HG03432 (cell line): ENCODE results near the gene TMEM215.
"Not testable (repeated sequence)": the region's sequence is repeated elsewhere in the genome, so short reads cannot be mapped to it uniquely, and the experiment has no call there.

ENCODE experiments used
- ATAC-seq: cut with Tn5 transposase; IDR thresholded peaks from one replicate; pipeline ENCODE4 v1.9.1; 2021; ENCODE audit warnings: mild to moderate bottlenecking, moderate library complexity; ENCODE audit not compliant: unreplicated experiment

Gene TMEM215, protein sequence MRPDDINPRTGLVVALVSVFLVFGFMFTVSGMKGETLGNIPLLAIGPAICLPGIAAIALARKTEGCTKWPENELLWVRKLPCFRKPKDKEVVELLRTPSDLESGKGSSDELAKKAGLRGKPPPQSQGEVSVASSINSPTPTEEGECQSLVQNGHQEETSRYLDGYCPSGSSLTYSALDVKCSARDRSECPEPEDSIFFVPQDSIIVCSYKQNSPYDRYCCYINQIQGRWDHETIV

DNA sequence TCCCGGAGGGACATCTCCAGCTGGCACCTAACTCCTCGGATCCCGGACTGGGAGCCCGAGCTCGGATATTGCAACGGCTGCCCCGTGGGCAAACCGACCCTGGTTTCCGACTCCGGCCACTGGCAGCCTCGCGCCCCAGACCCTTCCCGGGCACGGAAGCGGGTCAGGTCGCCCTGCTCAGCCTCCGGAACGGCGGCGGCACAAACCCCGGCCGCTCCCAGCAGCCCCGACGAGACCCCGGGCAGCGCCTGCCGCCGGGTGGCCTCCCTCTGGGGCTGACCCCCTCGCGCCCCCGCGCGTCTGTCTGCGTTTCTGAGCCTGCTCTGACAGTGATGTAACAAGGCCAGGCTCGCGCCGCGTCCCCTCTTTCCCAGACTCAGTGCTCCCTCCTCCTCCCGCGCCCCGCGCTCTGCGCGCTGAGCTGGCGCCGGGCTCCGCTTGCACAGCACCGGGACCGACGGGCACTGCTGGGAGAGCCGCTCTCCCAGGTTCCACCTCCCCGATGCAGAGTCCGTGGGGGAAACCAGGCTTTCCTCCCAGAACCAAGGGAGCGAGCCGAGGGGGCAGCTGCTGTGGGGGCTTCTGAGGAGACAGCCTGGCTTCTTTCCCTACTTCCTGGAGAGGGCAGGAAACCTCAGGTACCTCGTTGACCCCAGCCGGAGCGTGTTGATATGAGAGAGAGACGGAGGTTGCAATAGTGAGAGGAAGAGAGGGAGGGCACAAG, at the start of gene TMEM215:
TMEM215 (plus strand) TSS at position 373 of the 724 bp plus-strand sequence. CDS start 644 bp downstream, outside the sequence.
- ATAC-seq: no peak

DNA sequence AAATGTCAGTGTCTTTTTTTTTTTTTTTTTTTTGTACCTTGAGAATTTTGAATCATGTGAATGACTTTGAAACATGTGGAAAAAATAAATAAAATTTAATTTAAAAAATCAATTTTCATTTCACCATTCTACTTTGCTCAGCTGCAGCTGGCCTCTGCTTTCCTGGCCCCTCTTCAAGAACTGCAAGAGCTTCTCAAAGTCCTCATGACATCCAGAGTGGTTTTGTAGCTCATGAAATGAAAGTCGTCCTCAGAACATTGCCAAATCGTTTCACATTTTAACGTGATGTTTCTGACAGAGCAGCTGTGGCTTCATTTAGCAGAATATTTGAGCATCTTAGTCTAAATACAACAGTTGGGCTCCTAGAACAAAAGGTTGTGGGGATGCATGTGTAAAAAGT, 47.9 kb upstream of the TMEM215 start:
- no peak for ATAC-seq

DNA sequence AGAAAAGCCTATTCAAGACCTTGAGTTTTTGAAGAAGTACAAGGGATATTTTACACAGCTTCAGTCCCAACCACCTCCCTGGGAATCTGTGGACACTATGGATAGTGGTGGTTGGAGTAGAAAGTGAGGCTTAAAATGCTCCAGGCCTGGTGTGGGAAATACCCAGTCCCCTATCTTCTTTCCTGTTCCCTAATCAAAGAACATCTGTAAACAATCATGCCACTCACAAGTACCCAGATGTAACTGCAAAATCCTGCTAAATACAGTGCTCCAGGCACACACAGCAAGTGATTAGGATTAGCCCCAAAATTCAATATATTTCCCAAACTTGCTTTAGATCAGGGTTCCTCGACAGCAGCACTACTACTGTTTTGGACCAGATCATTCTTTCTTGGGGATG, 46.0 kb upstream of the TMEM215 start:
- no peak for ATAC-seq

DNA sequence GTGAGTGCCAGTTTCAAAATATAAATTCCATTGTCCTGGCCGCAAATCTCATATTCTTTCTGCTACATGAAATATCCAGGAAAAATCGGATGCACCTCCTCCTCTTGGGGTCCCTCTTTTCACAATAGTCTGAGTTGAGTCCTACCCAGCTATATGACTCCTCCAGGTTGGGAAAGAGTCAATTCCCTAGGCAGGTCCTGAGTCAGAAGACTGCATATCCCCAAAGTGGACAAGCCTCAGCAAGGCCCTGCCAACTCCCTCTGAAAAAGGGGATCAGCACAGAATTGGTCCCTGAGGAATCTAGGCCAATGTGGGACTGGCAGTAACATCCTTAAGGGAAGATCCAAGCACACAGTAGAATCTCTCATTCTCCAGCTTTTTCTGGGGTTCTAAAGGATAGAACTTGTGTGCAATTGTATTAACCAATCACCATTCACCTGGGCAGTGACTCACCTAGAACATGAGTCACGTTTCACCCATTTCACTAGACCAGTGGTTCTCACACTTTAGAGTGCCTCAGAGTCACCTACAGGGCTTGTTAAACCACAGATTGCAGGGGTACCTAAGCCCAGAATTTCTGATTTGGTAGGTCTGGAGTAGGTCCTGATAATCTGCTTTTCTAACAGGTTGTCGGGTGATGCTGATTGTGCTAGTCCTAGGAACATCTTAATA, 44.7 kb upstream of the TMEM215 start:
- no peak for ATAC-seq

DNA sequence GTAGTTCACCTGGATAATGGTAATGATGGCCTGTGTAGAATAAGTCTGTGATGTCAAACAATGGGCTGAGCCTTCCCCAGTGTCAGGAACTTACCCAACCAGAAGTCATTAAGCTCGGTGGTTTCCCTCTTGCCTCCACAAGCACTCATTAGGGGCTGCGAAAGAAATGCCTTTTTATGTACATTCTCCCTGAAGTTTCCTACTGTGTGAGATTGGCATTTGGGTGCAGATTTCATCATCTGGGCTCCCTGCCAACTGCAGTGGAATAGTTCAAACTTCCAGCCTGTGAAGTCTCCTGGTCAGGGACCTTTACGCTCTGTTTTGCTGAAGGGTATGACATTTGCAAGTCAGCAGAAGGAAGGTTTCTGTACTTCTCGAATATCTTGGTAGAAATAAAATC, 41.6 kb upstream of the TMEM215 start:
- no peak for ATAC-seq

DNA sequence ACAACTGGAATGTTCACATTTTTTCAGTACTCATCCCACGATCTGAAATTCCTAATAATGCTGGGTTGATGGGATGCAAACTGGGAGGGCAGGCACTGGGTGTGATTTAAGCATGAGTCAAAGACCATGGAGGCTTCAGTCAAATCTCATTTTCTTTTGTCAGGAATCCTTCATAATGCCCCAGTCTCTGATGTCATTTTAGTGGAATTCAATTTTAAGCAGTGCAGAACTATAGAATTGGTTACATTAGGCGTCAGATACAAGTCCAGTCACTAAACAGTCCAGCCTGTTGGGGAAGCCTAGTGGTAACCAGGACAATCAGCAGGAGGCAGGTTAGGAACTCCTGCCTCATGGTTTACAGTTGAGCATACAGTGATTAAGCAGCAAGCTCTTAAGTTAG, 41.0 kb upstream of the TMEM215 start:
- no peak for ATAC-seq

DNA sequence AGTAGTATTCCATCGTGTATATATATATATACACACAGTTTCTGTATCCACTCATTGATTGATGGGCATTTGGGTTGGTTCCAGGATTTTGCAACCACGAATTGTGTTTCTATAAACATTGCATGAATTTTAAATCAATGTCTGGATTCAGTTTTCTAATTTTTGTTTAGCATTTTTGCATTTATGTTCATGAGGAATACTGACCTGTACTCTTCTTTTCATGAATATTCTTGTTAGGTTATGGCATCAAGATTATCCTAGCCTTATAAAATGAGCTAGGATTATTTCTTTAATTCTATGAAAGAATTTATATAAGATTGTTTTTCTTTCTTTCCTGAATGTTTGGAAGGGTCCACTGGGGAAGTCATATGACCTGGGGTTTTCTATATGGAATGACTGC, 35.3 kb upstream of the TMEM215 start:
- no peak for ATAC-seq

DNA sequence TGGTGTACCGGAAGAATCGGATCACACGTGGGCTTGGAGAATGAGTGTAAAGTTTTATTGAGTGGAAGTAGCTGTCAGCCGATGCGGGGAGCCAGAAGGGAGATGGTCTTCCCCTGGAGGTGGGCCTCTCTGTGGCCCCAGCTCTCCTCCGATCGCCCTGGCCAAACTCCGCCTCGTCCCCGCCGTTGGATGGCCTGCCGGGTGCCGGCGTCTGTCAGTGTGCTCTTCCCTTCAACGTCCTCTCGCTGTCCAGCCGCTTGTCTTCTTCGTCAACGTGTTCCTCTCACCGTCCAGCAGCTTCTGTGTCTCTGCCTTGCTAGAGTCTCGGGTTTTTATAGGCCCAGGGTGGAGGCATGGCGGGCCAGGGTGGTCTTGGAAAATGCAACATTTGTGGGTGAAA, 27.6 kb upstream of the TMEM215 start:
- ATAC-seq: no peak

DNA sequence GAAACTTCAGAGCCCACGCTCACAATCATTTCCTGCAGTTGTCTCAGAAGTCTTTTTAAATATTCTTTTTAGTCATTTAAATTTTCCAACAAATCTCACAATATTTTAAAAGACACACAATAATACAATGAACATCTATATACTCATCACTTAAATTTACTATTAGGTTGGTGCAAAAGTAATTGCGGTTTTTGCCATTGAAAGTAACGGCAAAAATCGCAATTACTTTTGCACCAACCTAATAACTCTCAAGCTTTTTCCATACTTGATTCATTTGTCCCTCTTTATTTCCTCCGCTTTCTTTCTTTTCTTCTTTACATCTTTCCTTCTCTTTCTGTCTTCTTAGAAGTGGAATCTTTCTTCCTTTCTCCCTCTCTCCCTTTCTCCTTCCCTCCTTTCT, 19.2 kb upstream of the TMEM215 start:
- ATAC-seq: no peak

DNA sequence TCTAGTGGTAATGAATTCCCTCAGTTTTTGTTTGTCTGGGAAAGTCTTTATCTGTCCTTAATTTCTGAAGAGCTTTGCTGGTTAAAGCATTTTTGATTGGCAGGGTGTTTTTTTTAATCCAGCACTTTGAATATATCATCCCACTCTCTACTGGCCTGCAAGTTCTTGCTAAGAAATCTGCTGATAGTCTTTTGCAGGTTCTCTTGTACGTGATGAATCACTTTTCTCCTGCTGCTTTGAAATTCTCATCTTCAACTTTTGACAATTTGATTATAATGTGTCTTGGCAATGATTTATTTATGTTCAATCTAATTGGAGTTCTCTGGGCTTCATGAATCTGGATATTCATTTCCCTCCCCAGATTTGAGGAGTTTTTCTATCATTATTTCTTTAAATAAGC, 8.1 kb upstream of the TMEM215 start:
- ATAC-seq: no peak

DNA sequence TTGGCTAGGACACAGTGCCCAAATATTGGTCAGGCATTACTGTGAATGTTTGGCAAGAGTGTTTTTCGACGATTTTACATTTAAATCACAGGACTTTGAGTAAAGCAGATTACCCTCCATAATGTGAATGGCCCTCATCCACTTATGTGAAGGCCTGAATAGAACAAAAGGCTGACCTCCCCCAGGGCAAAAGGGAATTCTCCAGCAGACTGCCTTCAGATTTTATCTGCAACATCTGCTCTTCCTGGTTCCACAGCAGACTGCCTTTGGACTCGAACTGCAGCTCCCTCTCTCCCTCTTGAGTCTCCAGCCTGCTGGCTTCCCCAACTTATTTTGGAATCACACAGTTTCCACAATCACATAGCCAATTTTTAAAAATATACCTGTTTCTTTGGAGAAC, 7.1 kb upstream of the TMEM215 start:
- ATAC-seq: no peak

DNA sequence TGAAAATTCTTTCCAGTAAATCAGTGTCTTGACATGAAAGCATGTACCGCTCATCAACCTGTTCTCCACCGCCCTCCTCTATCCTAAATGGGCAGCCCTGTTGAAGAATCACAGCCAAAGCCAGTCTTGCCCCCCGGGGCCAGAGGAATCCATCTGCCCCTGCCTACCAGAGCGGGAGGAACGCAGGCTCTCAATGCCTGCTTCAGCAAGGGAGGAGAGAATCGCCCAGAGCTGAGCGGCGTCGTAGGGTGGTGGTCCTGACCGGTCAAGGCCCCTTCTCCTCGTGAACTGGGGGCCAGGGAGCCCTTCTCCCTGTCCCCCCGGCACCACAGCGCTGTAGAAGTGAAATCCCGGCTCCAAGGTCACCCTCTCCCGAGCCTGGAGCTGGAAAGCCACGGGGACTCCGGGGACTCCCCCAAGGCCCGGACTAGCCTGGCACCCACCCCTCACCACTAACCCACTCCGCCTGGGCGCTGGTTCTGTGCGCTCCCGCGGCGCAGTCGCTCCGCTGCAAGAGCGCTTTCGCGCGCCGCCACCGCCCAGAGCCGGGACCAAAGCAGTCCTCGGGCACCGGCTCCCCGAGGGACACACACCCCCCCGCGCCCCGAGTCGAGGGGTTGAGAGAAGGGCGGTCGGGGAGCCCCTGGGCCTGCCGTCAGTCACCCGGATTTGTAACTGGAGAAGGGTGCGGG, 718 bp upstream of the TMEM215 start:
- no peak for ATAC-seq

DNA sequence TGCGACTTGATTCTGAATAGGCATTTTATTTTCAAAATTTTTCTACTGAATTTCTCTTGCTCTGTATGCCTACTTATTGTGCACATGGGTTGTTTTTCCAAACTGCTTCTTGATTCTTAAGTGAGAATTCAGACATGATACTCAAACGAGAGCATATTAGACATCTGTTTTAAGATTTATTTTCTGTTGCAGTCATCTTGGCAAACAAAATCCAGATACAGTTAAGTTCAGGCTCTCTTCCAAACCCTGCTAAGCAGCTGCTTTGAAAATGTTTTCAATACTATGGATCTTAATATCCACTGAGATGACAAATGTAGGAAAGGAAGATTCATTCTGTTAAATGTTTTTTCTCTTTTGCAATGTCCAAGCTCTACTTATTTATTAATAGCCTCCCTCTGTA, 4.5 kb downstream of the TMEM215 start:
- ATAC-seq: no peak

DNA sequence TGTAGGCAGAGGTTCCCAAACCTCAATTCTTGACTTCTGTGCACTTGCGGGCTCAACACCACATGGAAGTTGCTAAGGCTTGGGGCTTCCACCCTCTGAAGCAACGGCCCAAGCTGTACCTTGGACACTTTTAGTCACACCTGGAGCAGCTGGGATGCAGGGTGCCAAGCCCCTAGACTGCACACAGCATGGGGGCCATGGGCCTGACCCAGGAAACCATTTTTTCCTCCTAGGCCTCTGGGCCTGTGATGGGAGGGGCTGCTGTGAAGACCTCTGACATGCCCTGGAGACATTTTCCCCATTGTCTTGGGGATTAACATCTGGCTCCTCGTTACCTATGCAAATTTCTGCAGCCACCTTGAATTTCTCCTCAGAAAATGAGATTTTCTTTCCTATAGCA, 12.7 kb downstream of the TMEM215 start:
- ATAC-seq: not testable (repeated sequence)

DNA sequence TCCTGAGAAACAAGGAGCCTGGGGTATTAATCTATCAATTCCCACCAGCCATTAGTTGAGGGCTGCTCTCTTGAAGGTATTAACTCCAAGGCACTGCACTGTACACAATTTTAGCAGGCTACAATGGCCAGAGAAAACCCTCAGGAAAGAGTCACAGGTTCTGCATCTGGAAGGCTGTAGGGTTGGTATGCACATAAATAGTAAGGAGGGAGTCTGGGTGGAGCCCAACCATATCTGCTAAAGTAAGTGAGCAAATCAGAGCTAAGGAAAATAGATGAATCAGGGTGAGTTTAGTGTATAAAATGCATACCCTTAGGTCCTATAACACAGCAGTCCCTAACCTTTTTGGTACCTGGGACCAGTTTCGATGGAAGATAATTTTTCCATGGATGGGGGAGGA, 18.2 kb downstream of the TMEM215 start:
- ATAC-seq: no peak

DNA sequence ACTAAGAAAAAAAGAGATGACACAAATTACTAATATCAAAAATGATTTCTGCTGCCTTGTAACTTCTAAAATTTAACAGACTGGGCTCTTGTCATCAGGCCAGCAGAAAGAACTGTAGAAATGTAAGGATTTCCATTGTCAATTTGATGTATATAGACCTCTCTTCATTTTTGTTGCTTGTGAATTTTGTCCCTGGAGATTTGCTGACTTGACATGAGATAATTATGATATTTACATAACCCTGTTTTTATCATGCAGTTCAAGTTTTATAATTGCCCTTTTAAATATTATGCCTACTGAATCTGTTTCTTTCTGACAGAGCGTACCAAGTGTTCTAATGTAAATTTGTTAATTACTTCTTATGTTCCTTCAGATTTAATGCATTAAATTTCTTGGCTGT, 23.9 kb downstream of the TMEM215 start:
- no peak for ATAC-seq

DNA sequence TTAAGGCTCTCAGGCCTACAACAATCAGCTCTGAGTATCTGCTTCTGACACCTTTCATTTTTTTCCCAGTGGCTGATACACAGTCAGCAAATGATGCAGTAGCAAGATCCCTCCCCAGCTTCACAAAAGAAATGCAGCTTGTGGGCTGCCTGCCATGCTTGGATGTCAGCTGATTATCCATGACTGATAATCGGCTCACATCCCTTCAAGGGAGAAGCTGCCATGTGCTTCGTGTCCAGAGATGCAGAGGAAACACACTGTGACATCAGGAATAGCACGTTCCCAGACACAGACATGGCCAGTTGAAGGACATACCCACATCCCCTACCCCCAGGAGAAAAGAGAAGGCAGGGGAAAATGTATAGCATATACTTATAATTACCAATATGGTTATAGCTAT, 27.9 kb downstream of the TMEM215 start:
- no peak for ATAC-seq

DNA sequence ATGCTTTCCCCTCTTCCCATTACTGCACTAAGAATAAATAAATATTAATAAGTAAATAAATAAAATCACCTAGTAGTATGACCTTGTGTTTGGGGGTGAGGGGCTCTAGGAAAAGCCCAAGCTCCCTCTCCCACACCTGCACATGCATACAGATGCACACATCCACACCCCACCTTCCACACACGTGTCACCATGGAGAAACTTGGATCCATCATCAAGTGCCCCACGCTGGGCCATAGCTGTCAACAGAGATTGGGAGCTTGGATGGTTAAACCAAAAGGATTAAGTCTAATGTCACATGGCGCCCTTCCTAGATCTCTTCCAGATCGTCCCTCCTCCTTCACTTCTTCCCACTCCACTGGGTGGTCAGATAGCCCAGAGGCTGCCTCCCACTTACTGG, 37.0 kb downstream of the TMEM215 start:
- ATAC-seq: no peak

DNA sequence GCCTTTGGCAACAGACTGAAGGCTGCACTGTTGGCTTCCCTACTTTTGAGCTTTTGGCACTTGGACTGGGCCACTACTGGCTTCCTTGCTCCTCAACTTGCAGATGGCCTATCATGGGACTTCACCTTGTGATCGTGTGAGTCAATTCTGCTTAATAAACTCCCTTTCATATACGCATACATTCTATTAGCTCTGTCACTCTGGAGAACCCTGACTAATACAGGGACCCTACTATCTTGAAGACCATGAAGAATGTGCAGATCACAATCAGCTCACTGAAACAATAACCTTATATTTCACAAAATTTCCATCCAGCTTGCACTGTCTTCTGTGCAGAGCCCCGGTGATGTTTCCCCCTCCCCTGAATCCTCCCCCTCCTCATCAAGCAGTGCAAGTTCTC, 39.8 kb downstream of the TMEM215 start:
- no peak for ATAC-seq

DNA sequence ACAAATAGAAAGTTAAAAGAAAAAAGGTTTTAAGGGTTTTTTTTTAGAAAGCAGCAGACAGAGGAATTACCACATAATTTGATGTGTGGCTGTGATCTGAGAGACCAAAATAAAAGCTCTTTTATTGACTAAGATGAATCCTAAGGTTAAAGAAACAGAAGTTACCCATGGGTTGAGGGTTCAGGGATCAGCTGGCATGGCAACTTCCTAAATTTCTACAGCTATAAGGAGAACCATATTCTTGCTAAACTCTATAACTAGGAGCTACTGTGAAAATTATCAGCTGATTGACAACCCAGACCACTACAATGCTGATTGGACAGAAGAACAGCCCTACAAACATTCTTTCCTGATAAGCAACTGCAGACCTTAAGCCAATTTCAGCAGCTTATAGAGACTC, 40.2 kb downstream of the TMEM215 start:
- no peak for ATAC-seq

DNA sequence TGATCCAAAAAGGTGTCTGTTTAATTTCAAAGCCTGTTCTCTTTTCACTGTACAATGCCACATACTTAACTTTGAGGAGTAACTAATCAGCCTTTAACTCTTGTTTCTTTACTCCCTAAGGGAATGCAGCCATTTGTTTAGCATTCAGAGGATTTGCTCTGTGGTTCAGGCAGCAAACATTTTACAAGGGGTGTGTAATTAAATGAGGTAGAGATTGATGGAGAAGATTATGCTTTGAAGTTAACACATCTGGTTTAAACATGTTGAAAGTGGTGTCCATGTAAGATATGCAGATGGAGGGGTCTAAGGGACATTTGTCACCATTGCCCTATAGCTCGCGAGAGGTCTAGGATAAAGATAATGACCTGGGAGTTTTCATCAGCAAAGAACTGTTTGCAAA, 41.9 kb downstream of the TMEM215 start:
- ATAC-seq: no peak

DNA sequence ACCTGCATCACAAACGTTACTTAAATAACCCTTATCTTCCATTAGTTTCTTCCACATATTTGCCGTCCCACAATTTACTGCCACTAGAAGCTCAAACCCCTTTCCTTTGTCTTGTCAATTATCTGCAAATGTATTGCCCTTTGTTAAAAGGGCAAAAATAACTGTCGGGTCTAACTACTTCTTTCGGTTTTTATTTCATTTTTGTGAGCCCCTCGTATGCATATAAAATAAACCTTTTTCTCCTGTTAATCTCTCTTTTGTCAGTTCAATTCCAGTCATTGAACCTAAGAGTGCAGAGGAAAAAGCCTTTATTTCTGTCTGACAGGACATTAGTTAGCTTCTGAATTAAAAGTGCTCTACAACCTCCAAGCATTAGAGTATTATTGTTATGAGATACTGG, 45.5 kb downstream of the TMEM215 start:
- no peak for ATAC-seq
